GM19099 (cell line): ENCODE data around the gene VWA8.

Source experiments
- POLR2A ChIP-seq: IDR thresholded peaks from 3 replicates; pipeline ENCODE4 v1.6.1; 2011; ENCODE audit warnings: low read depth; ENCODE audit not compliant: insufficient read length; ENCODE audit errors: extremely low read depth

VWA8 gene

GRCh38 chr13:41976476-41976875 is 15.6 kb upstream of the VWA8 start:
- no peak for TF ChIP-seq POLR2A

GRCh38 chr13:41974262-41974900 is 13.5 kb upstream of the VWA8 start:
- TF ChIP-seq POLR2A = no peak

- no peak for TF ChIP-seq POLR2A
Measured at GRCh38 chr13:41973247-41973741, 12.4 kb upstream of the VWA8 start.

- no peak for TF ChIP-seq POLR2A
Measured at GRCh38 chr13:41971848-41972247, 10.9 kb upstream of the VWA8 start.

- TF ChIP-seq POLR2A = no peak
Measured at GRCh38 chr13:41970918-41971317, 10.0 kb upstream of the VWA8 start.

GRCh38 chr13:41970022-41970421 is 9.1 kb upstream of the VWA8 start:
- no peak for TF ChIP-seq POLR2A

- TF ChIP-seq POLR2A = no peak
Measured at GRCh38 chr13:41969072-41969471, 8.2 kb upstream of the VWA8 start.

GRCh38 chr13:41966671-41967070 is 5.8 kb upstream of the VWA8 start:
- no peak for TF ChIP-seq POLR2A

- TF ChIP-seq POLR2A = no peak
Measured at GRCh38 chr13:41962994-41963393, 2.1 kb upstream of the VWA8 start.

- no peak for TF ChIP-seq POLR2A
Measured at GRCh38 chr13:41961466-41961760, 504 bp upstream of the VWA8 start.

GRCh38 chr13:41960211-41960636 is 685 bp downstream of the VWA8 start:
- no peak for TF ChIP-seq POLR2A

- TF ChIP-seq POLR2A = no peak
Measured at GRCh38 chr13:41956272-41956671, 4.6 kb downstream of the VWA8 start.

GRCh38 chr13:41955605-41956004 is 5.3 kb downstream of the VWA8 start:
- no peak for TF ChIP-seq POLR2A

- TF ChIP-seq POLR2A = no peak
Measured at GRCh38 chr13:41954226-41954625, 6.7 kb downstream of the VWA8 start.

- no peak for TF ChIP-seq POLR2A
Measured at GRCh38 chr13:41952749-41953148, 8.2 kb downstream of the VWA8 start.

- TF ChIP-seq POLR2A = no peak
Measured at GRCh38 chr13:41945926-41946325, 15.0 kb downstream of the VWA8 start.

- TF ChIP-seq POLR2A = no peak
Measured at GRCh38 chr13:41944635-41945397, 16.1 kb downstream of the VWA8 start.

GRCh38 chr13:41944229-41944628 is 16.7 kb downstream of the VWA8 start:
- no peak for TF ChIP-seq POLR2A
